HepG2 (cell line): ENCODE data around the gene CREG2. TPM values are rescaled to one million over a fixed set of nuclear protein-coding genes. Genes with fewer than 3 reads are reported as not detected.

Experiments used
- AHR ChIP-seq: IDR thresholded peaks from 2 replicates; pipeline ENCODE4 v1.6.1; 2018; ENCODE audit warnings: missing genetic modification reagents, missing compliant biosample characterization
- AKNA ChIP-seq: sonication (generic); formaldehyde crosslinking; IDR thresholded peaks from 2 replicates; pipeline ENCODE4 v1.4.0; 2020; ENCODE audit warnings: missing genetic modification reagents, borderline replicate concordance
- ATF2 ChIP-seq: sonication (generic); formaldehyde crosslinking; IDR thresholded peaks from 2 replicates; pipeline ENCODE4 v1.4.0; 2020; ENCODE audit warnings: missing genetic modification reagents
- ETV6 ChIP-seq: sonication (generic); formaldehyde crosslinking; conservative IDR thresholded peaks from 2 replicates; pipeline ENCODE4 v1.4.0; 2020; ENCODE audit warnings: missing genetic modification reagents
- HMGXB3 ChIP-seq: sonication (generic); formaldehyde crosslinking; IDR thresholded peaks from 2 replicates; pipeline ENCODE4 v1.4.0; 2020; ENCODE audit warnings: missing genetic modification reagents, borderline replicate concordance
- HOXA5 ChIP-seq: sonication (generic); formaldehyde crosslinking; IDR thresholded peaks from 2 replicates; pipeline ENCODE4 v1.4.0; 2020; ENCODE audit warnings: missing genetic modification reagents
- IRF2 ChIP-seq: IDR thresholded peaks from 2 replicates; pipeline ENCODE4 v1.6.1; 2018; ENCODE audit warnings: missing genetic modification reagents, missing compliant biosample characterization
- NFIB ChIP-seq: sonication (generic); formaldehyde crosslinking; IDR thresholded peaks from 2 replicates; pipeline ENCODE4 v1.9.0; 2021; ENCODE audit warnings: missing genetic modification reagents, mild to moderate bottlenecking, borderline replicate concordance
- NONO ChIP-seq, 2 experiments: fragments of 450-650 bp in 1 of 2; sonication (generic) in 1 of 2; formaldehyde crosslinking in 1 of 2; IDR thresholded peaks in 1 of 2; conservative IDR thresholded peaks in 1 of 2; 2 replicates each; pipeline versions ENCODE4 v1.6.1 to v1.8.0; 2017 to 2022; ENCODE audit warnings: mild to moderate bottlenecking in 1 of 2, missing genetic modification reagents in 1 of 2, moderate library complexity in 1 of 2
- STAT5B ChIP-seq: sonication (generic); formaldehyde crosslinking; IDR thresholded peaks from 2 replicates; pipeline ENCODE4 v1.4.0; 2020; ENCODE audit warnings: missing genetic modification reagents
- TAF1 ChIP-seq: sonication (generic); formaldehyde crosslinking; IDR thresholded peaks from 2 replicates; pipeline ENCODE4 v1.4.0; 2020; ENCODE audit warnings: missing genetic modification reagents
- TCF7 ChIP-seq: sonication (generic); IDR thresholded peaks from 2 replicates; pipeline ENCODE4 v1.6.1; 2016; ENCODE audit warnings: antibody characterized with exemption, low read depth
- ZNF232 ChIP-seq: sonication (generic); formaldehyde crosslinking; IDR thresholded peaks from 2 replicates; pipeline ENCODE4 v1.4.0; 2020; ENCODE audit warnings: missing genetic modification reagents, borderline replicate concordance
- ZNF234 ChIP-seq: sonication (generic); formaldehyde crosslinking; conservative IDR thresholded peaks from 2 replicates; pipeline ENCODE4 v1.5.1; 2020; ENCODE audit warnings: mild to moderate bottlenecking, missing genetic modification reagents
- ZNF24 ChIP-seq: fragments of 450-650 bp; IDR thresholded peaks from 2 replicates; pipeline ENCODE4 v1.6.1; 2017; ENCODE audit warnings: antibody characterized with exemption, mild to moderate bottlenecking
- ZNF282 ChIP-seq: fragments of 450-650 bp; IDR thresholded peaks from 2 replicates; pipeline ENCODE4 v1.6.1; 2018; ENCODE audit not compliant: partially characterized antibody
- ZNF577 ChIP-seq: sonication (generic); formaldehyde crosslinking; IDR thresholded peaks from 2 replicates; pipeline ENCODE4 v1.4.0; 2020; ENCODE audit warnings: mild to moderate bottlenecking, low read depth, missing genetic modification reagents, borderline replicate concordance
- ZNF644 ChIP-seq: IDR thresholded peaks from 2 replicates; pipeline ENCODE4 v1.6.1; 2016; ENCODE audit warnings: low read depth
- ZNF775 ChIP-seq: sonication (generic); formaldehyde crosslinking; IDR thresholded peaks from 2 replicates; pipeline ENCODE4 v1.4.0; 2020; ENCODE audit warnings: missing genetic modification reagents, mild to moderate bottlenecking, moderate library complexity, borderline replicate concordance
- polyA plus RNA-seq, 8 experiments: library from polyadenylated mRNA; depleted of rRNA in 3 of 8; stranded (reverse) in 7 of 8; unstranded in 1 of 8; fragments of >200 nt; fragmentation: Illumina TruSeq in 4 of 8; extraction: Trizol in 4 of 8; gene quantifications; 2 replicates each; pipeline versions ENCODE4 v1.2.1 to v1.2.3, GENCODE V29; 2011 to 2016; ENCODE audit warnings: low read depth in 4 of 8, missing spikeins in 1 of 8, mixed read lengths in 1 of 8; ENCODE audit not compliant: insufficient read depth in 1 of 8
- total RNA-seq, 5 experiments: library from RNA; depleted of rRNA; stranded (reverse); fragments of >200 nt; fragmentation: Illumina TruSeq; extraction: Trizol; gene quantifications; 2 replicates each; pipeline ENCODE4 v1.2.3, GENCODE V29; 2016; ENCODE audit warnings: low read depth in 1 of 5

Gene CREG2
- total and polyA plus RNA-seq, 2 of the 13 experiments (the other 11 are each of a cell fraction or from before 2014, with no cell fraction given), result 0.18 to 0.26 TPM

GRCh38 chr2:101332885-101333766 is 54.2 kb downstream of the CREG2 start (continued):
- TF ChIP-seq NONO (IDR thresholded peaks at IDR 0.05) (no peak), NONO (CRISPR knock-in tag; conservative IDR thresholded peaks at IDR 0.05) (0 out of 2 replicates have a peak, but pooled peaks have one; percentile 38), ZNF24 (no peak), AHR (CRISPR knock-in tag) (no peak), ZNF282 (no peak), HOXA5 (CRISPR knock-in tag) (no peak), STAT5B (no peak), ETV6 (CRISPR knock-in tag) (no peak), ZNF577 (no peak), ZNF775 (CRISPR knock-in tag) (no peak), NFIB (CRISPR knock-in tag) (no peak), ATF2 (CRISPR knock-in tag) (peak; percentile 28; the same call in 1 of the 2 replicates), ZNF234 (CRISPR knock-in tag) (no peak), IRF2 (CRISPR knock-in tag) (peak; percentile 70; the same call in 1 of the 2 replicates), ZNF644 (CRISPR knock-in tag) (peak; percentile 21; the same call in 1 of the 2 replicates), ZNF232 (no peak), TAF1 (CRISPR knock-in tag) (no peak), TCF7 (peak; percentile 98), HMGXB3 (CRISPR knock-in tag) (no peak), AKNA (no peak)
